Prostate gland (tissue), 2 donors: Measurements from ENCODE around the gene RNASEL. TPM values are rescaled to one million over a fixed set of nuclear protein-coding genes. Genes with fewer than 3 reads are reported as not detected.

Experiments
- DNase-seq: peaks from one replicate; pipeline ENCODE4 v3.0.0-alpha.2; 2019; ENCODE audit warnings: low spot score
- H3K27ac ChIP-seq, 2 donors: fragments of 200-600 bp; sonication (generic); 2 replicates each; pipeline ENCODE4 v1.5.1; 2017 to 2019
- H3K27me3 ChIP-seq: fragments of 200-600 bp; sonication (generic); replicated peaks from 2 replicates; pipeline ENCODE4 v1.5.1; 2019; ENCODE audit not compliant: insufficient read depth
- H3K36me3 ChIP-seq, 2 donors: fragments of 200-600 bp; sonication (generic); 1 replicate in 1 of 2; 2 replicates in 1 of 2; pipeline versions ENCODE4 v1.5.1 to v1.8.1; 2017 to 2019
- H3K4me1 ChIP-seq: fragments of 200-600 bp; sonication (generic); replicated peaks from 2 replicates; pipeline ENCODE4 v1.5.1; 2019
- H3K4me3 ChIP-seq, 2 donors: fragments of 200-600 bp; sonication (generic); 2 replicates each; pipeline ENCODE4 v1.5.1; 2017 to 2019
- H3K9me3 ChIP-seq: fragments of 200-600 bp; sonication (generic); 2 replicates; pipeline ENCODE4 v1.5.1; 2017
- CTCF ChIP-seq, 4 experiments: fragments of 200-600 bp in 2 of 4; fragments of 450-650 bp in 2 of 4; sonication (generic) in 2 of 4; IDR thresholded peaks; 1 replicate in 3 of 4; 2 replicates in 1 of 4; pipeline ENCODE4 v1.5.1; 2016 to 2019; ENCODE audit warnings: antibody characterized with exemption in 4 of 4, mild to moderate bottlenecking in 2 of 4, moderate library complexity in 2 of 4
- POLR2A ChIP-seq: fragments of 450-650 bp; IDR thresholded peaks from one replicate; pipeline ENCODE4 v1.6.1; 2016; ENCODE audit warnings: antibody characterized with exemption, mild to moderate bottlenecking
- POLR2AphosphoS5 ChIP-seq: sonication (generic); formaldehyde crosslinking; IDR thresholded peaks from one replicate; pipeline ENCODE4 v1.6.1; 2017; ENCODE audit warnings: antibody characterized with exemption
- WGBS: methylation state at CpG from one replicate; pipeline ENCODE4 v1.1.5; 2018; 5-methylcytosine and 5-hydroxymethylcytosine counted together
- intact Hi-C: fragments of 100-400 bp; cut with DNase I; formaldehyde crosslinking; loops from one replicate; pipeline ENCODE4 v1.14.2; 2022
- total RNA-seq, 2 donors: library from RNA; depleted of rRNA; stranded (reverse); fragments of >200 nt; gene quantifications; one replicate each; pipeline ENCODE4 v1.1.0, GENCODE V29; 2016

RNASEL gene
- total RNA-seq, 2 donors from 2014 or later = 7.6 to 10.7 TPM

- H3K36me3 ChIP-seq = no peaks in the 10 kb centered on the region
- no peaks in the 10 kb centered on the region for H3K27me3 ChIP-seq
- TF ChIP-seq POLR2A (no peak), POLR2AphosphoS5 (no peak), CTCF (IDR thresholded peaks at IDR 0.05) (no peak)
- intact Hi-C loops = no loop called here
- DNase-seq = no peak
- 56% methylated on average over 1 of the region's 1 CpG for WGBS
- no peak overlapping the region for H3K27ac ChIP-seq
- H3K9me3 ChIP-seq = no peaks in the 10 kb centered on the region
- no peak overlapping the region for H3K4me3 ChIP-seq
- H3K4me1 ChIP-seq = no peaks in the 10 kb centered on the region
These were observed 41.5 kb upstream of the RNASEL start for GRCh38 chr1:182630586-182630985.

GRCh38 chr1:182629499-182630096 lies 40.5 kb upstream of the RNASEL start:
- intact Hi-C loops = no loop called here
- DNase-seq = no peak
- H3K9me3 ChIP-seq = no peaks in the 10 kb centered on the region
- H3K4me3 ChIP-seq = no peak overlapping the region
- TF ChIP-seq POLR2A = no peak
- no peaks in the 10 kb centered on the region for H3K27me3 ChIP-seq
- H3K36me3 ChIP-seq = no peaks in the 10 kb centered on the region
- no peaks in the 10 kb centered on the region for H3K4me1 ChIP-seq
- H3K27ac ChIP-seq = no peak overlapping the region
- 85% methylated on average over 3 of the region's 3 CpGs for WGBS

GRCh38 chr1:182629080-182629479 lies 40.0 kb upstream of the RNASEL start:
- Histone ChIP-seq H3K4me3 (no peak overlapping the region), H3K27me3 (no peaks in the 10 kb centered on the region), H3K36me3 (no peaks in the 10 kb centered on the region), H3K27ac (no peak overlapping the region), H3K4me1 (no peaks in the 10 kb centered on the region), H3K9me3 (no peaks in the 10 kb centered on the region)
- intact Hi-C loops = no loop called here
- TF ChIP-seq POLR2AphosphoS5 (no peak), CTCF (IDR thresholded peaks at IDR 0.05) (no peak), POLR2A (no peak)
- DNase-seq = no peak
- WGBS = 57% methylated on average over 2 of the region's 2 CpGs

- Histone ChIP-seq H3K9me3 (no peaks in the 10 kb centered on the region), H3K27ac (no peak overlapping the region), H3K4me1 (no peaks in the 10 kb centered on the region), H3K4me3 (no peak overlapping the region), H3K27me3 (no peaks in the 10 kb centered on the region), H3K36me3 (no peaks in the 10 kb centered on the region)
- DNase-seq = no peak
- intact Hi-C loops = no loop called here
- WGBS = 100% methylated on average over 1 of the region's 1 CpG
- no peak for TF ChIP-seq POLR2AphosphoS5
- no peak for TF ChIP-seq CTCF (IDR thresholded peaks at IDR 0.05)
- TF ChIP-seq POLR2A = no peak
These were observed 39.6 kb upstream of the RNASEL start for GRCh38 chr1:182628657-182629056.

GRCh38 chr1:182627622-182628021 lies 38.6 kb upstream of the RNASEL start:
- 82% methylated on average over 2 of the region's 2 CpGs for WGBS
- Histone ChIP-seq H3K27me3 (no peaks in the 10 kb centered on the region), H3K4me1 (no peaks in the 10 kb centered on the region), H3K9me3 (no peaks in the 10 kb centered on the region), H3K36me3 (no peaks in the 10 kb centered on the region), H3K4me3 (no peak overlapping the region), H3K27ac (no peak overlapping the region)
- TF ChIP-seq CTCF (IDR thresholded peaks at IDR 0.05) = no peak
- TF ChIP-seq POLR2A = no peak
- no peak for TF ChIP-seq POLR2AphosphoS5
- no peak for DNase-seq
- intact Hi-C loops = no loop called here
